Muscle of arm (tissue), 12 donors: ENCODE results near the gene SLC1A5. TPM values are rescaled to one million over a fixed set of nuclear protein-coding genes. Genes with fewer than 3 reads are reported as not detected.
"Not testable (repeated sequence)": the region's sequence is repeated elsewhere in the genome, so short reads cannot be mapped to it uniquely, and the experiment has no call there.

Source experiments
- DNase-seq: peaks from one replicate; pipeline ENCODE4 v3.0.0-alpha.2; 2013
- polyA plus RNA-seq, 12 donors: library from polyadenylated mRNA; unstranded; fragments of 120-200 nt; gene quantifications; one replicate each; pipeline ENCODE4 v1.2.1, GENCODE V29; 2013; ENCODE audit not compliant: insufficient read length in 12 of 12

The SLC1A5 gene
- polyA plus RNA-seq, 12 donors: 15.7 to 39.9 (median 19.1) TPM; not detected in 1

DNA sequence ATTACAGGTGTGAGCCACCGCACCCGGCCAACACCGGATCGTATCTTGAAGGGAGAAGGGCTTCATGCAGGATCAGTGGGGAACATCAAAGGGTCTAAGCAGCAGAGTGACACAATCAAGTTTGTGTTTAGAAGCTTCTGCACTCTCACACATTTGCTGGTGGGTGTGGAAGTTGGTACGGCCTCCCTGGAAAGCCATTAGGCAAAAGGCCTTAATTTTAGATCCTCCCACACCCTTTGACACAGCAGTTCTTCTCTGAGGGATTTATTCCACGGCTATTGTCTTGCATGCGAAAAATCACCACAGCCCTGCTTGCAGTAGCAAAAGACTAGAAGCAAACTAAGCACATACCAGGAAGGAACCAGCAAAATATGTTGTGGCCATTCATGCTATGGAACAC is 18.3 kb upstream of the SLC1A5 start:
- no peak for DNase-seq

DNA sequence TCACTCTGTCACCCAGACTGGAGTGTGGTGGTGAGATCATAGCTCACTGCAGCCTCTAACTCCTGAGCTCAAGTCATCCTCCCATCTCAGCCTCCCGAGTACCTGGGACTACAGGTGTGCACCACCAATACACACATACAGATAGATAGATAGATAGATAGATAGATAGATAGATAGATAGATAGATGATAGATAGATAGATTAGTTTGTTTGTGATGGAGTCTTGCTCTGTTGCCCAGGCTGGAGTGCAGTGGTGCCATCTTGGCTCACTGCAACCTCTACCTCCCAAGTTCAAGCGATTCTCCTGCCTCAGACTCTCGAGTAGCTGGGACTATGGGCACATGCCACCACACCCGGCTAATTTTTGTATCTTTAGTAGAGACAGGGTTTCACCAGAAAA is 16.0 kb upstream of the SLC1A5 start:
- not testable (repeated sequence) for DNase-seq

DNA sequence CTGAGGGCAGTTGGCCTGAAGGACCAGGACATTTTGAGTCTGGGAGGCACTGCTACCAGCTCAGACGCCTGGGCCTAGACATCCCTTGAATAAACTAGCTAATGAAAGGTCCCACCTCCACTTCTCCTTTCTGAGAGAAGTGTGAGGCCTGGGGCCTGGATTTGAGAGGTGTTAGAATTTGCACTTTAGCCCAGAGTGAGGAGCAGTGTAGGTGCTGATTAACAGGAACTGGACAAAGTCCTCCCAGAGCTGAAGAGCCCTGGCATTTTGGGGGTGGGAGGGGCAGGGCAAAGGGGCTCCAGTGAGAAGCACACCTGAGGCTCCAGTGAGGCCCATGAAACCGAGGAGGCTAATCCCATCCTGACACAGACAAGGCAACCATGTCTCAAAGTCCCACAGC is 15.2 kb upstream of the SLC1A5 start:
- DNase-seq: no peak

DNA sequence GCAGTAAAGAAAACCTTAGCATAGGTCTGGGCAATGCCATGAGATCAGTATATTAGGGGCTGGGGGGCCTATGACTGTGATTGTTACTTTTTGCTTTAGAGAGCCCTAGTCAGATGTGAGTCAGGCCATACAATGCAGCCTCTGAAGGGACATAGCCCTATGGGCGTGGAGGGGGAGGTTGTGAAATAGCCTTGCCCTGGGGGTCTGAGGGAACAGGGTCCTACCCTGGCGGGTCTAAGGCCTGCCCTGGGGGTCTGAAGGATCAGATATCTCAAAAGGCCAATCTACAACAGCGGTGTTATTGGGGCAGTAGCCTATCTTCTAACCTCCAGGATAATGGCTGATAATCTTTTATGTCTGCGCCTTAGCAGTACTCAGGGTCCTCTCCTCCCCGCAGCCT is 13.8 kb upstream of the SLC1A5 start:
- no peak for DNase-seq

DNA sequence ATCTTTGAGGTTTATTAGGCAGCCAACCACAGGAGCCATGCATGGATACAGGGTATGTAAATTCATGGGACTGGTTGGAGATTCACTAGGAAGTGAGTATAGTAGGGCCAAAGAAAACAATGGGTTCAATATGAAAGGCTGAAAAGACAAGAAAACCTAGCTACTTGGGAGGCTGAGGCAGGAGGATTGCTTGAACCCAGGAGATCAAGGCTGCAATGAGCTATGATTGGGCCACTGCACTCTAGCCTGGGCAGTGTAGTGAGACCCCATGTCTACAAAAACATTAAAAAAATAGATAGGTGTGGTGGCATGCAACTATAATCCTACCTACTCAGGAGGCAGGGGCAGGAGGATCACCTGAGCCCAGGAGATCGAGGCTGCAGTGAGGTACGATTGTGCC is 10.3 kb upstream of the SLC1A5 start:
- no peak for DNase-seq

DNA sequence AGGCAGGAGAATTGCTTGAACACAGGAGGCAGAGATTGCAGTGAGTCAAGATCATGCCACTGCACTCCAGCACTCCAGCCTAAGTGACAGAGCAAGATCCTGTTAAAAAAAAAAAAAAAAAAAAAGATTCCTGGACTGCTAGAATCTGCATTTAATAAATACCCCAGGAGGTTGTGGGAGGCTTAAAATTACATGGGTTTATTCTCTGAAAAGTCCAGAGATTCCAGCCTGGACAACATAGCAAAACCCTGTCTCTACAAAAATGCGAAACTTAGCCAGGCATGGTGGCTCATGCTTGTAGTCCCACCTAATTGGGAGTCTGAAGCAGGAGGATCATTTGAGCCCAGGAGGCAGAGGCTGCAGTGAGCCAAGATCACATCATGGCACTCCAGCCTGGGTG is 9.5 kb upstream of the SLC1A5 start:
- DNase-seq: no peak

DNA sequence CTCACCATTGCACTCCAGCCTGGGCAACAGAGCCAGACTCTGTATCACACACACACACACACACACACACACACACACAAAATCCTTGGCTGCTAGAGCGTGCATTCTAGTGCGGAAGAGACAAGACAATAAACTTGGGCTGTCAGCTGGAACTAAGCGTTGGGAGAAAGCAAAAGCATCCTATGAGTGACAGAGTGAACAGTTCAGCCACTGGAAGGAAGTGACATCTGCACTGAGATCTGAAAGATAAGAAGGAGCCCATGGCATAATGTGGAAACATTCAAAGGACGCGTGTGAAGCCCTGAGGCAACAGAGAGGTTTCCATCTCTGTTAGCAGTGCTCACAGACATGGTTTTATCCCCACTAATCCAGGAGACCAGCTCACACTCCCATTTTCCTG is 3.5 kb upstream of the SLC1A5 start:
- no peak for DNase-seq

DNA sequence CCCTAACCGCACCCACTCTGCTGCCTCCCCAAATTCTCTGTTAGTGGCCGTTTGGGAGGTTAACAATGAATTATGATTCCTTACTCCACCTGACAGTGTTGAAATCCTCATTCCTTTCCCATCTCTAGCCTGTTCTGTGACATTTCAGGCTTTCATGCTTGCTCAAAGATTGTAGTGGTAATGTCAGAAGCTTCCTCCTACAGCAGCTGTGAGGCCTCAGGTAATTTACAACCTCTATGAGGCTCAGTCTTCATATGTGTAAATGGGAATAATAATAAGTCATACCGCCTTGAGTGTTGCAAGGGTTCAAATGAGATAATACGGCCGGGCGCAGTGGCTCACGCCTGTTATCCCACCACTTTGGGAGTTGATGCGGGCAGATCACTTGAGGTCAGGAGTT is 977 bp upstream of the SLC1A5 start:
- DNase-seq: no peak

DNA sequence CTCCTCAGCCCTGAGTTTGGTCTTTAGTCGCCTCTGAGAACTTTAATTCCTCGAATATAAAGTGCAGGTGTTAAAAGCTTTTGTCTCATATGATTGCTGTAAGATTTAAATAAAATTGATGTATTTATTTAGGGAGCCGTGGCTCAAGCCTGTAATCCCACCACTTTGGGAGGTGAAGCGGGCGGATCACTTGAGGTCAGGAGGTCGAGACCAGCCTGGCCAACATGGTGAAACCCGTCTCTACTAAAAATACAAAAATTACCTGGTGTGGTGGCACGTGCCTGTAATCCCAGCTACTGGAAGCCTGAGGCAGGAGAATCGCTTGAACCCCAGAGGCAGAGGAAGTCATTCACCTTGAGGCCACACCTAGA is 559 bp upstream of the SLC1A5 start:
- DNase-seq: no peak

DNA sequence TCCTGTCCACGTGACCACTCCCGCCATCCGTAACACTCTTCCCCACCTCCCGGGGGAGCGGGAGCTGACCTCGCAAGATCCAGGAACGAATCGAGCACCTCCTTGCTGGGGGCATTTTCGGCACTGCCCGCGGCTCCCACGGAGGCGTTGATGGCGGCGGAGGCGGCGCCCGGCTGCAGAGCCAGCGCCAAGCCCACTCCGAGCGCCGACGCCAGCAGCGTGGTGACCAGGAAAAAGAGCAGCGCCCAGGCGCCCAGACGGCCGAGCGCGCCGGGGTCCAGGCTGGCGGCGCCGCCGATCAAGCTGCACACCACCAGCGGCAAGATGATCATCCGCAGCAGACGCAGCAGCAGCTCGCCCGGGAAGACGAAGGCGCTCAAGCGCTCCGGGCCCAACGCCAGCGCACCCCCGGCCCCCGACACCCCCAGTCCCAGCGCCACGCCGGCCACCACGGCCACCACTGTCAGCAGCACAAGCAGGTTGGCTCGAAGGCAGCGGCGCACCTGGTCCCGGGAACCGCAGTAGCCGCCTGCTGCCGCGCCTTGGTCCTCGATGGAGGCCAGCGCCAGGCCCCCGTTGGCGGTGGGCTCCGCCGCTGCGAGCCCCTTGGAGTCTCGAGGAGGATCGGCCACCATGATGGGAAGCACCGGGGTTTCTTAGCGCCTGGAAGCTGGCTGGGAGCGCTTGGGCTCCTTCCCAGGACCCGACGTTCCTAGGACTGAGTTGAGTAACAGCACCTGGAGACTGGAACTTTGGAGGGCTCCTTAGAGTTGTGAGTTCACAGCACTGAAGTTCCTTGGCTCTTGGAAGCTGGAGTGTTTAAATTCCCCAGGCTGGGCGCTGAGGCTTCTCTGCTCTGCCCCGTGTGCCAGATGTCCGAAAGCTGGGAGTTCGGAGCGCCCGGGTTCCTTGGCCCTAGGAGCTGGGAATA is 798 bp downstream of the SLC1A5 start:
- peak; percentile 53 for DNase-seq

DNA sequence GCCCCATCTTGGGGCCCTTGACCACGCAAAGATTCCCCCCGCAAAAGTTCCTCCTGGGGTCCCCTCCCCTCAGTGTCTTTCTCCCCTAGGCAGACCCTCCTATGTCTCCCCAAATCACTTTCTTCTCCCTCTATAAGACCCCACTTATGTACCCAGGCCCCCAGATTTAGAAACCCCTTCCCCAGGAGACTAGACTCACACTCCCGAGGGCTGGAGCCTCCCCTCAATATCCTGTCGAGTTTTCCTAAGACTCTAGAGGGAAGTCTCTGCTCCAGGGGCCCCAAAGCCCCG is 1.4 kb downstream of the SLC1A5 start:
- DNase-seq: no peak

DNA sequence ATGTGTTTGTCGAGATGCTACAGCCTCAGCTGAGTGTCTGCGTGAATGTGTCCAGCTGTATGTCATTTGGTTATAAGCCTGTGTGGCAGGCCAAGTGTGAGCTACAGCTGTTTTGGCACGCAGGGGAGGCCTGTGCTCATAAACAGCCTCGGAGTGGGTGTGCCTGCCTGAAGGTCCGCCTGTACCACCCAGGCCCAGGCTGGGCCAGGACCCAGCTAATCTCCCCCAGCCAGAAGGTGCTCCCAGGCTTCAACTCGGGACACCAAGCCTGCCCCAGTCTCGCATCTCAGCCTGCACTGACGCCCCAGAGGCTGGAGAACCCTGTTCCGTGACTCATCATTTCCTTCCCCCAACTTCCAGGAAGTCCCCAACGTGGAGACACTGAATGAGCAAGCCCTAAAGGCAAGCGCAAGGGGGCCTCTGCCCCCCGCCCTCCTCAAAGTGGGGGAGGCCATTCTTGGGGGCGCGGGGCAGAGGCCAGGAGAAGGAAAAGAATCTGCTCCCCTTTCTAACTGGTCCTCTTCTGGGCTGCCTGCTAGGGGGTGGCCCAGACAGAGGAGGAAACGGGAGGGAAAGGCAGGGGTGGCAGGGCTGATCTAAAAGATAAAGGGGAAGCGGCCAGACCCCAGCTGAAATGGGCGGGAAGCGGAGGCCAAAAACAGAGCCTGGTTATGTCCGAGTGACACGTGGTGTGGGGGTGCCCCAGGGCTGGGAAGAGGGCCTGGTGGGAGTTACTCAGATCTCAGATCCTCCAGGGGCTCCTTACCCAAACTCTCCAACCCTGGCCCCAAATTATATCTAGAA is 2.0 kb downstream of the SLC1A5 start:
- DNase-seq: peak; percentile 85

DNA sequence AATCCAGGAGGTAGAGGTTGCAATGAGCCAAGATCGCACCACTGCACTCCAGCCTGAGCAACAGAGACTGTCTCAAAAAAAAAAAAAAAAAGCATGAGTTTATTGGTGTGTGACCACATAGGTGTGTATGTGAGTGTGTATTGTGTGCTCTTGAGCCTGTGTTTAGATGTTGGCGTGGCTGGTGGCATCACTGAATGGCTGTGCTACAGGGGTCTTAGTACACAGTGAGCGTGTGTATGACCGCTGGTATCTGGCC is 2.5 kb downstream of the SLC1A5 start:
- DNase-seq: no peak

DNA sequence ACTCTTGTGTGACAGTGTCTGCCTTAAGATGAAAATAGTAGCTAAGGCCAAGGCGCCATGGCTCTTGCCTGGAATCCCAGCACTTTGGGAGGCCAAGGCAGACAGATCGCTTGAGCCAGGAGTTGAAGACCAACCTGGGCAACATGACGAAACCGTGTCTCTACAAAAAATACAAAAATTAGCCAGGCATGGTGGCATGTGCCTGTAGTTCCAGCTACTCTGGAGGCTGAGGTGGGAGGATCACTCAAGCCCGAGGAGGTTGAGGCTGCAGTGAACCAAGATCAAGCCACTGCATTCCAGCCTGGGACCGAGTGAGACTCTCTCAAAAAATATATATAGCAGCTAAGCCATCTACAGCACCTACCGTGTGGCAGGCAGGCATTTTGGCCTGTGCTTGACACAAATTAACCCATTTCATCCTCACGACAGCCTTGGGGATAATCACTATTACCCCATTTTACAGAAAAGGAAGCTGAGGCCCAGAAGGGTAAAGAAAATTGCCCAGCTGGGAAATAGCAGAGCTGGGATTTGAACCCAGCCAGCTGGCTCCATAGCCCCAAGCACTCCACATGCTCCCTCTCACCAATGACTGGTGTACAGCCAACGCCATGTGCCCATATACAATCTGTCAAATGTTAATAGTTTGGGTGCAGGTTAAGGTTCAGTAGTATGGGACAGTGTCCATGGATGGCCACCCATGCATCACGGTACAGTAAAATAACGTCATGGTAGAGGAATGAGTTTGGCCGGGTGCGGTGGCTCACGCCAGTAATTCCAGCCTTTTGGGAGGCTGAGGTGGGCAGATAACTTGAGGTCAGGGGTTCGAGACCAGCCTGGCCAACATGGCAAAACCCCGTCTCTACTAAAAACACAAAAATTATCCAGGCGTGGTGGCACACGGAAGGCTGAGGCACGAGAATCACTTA is 3.1 kb downstream of the SLC1A5 start:
- no peak for DNase-seq

DNA sequence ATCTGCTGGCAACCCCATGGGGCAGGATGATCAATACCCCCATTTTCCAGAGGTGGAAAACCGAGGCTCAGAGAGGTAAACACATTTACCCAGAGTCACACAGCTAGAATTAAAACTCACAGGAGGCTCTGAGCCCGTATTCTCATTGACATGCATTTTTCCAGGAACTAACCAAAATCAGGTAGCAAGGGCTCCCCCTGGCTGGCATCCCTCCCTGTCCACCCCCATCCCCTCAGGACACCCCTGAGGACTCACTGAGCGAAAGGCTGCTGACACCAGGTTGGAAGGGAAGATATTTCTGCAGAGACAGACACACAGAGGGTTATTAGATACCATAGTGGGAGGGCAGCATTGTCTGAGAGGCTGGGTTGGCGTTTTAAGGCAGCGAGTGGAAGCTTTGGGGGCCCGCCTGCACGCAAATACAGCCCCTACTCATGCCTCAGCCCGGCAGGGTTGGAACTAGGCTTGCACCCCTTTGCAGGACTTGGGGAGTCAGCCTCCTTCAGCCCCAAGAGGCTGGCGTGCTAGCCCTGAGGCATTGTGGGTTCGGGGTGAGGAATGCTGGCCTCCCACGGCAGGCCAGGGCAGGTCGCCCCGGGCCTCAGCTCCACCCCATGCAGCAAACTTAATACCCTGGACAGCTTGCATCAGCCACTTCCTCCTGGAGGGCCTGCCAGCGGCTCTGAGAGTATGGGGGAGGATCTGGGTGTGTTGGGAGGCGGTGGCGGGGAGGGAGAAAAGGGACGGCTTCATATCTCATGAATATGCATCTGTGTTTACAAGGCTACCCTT is 3.9 kb downstream of the SLC1A5 start:
- peak; percentile 36 for DNase-seq

DNA sequence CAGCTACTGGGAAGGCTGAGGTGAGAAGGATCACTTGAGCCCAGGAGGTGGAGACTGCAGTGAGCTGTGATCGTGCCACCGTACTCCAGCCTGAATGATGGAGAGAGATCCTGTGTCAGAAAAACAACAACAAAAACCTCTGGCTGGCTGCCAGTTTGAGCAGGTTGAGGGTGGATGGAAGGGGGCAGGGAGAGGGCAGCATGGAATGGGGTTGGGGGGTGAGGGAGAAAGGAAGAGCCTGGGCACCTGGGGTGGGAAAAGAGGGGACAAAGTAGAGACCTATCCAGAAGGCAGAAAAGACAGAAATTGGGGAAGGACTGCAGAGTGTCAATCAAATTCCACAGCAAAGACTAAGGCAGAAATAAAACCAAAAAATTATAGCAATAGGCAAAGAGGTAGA is 4.7 kb downstream of the SLC1A5 start:
- DNase-seq: no peak

DNA sequence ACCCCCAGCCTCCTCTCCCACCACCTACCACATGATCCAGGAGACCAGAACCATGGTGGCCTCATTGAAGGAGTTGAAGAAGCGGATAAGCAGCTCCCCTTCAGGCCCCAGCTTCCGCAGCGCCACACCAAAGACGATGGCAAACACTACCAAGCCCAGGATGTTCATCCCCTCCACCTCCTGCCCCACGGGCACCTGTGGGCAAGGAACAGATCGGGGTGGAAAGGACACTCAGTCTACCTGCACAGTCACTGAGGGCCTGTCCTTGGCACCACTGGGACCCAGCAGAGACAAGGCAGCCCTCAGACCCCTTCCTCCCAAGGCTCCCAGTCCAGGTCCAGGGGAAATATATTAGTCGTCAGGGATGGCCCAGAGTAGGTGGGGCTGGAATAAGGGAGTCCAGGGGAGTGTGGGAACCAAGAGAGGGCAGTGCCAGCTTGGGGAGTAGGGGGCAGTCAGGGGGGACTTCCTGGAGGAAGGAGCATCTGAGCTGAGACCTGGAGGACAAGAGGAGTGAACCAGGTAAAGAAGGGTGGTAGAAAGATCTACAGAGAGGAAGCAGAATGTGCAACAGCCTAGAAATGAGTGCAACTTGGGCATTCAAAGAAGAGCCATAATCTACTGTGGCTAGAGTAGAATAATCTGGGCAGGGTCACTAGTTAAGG is 5.9 kb downstream of the SLC1A5 start:
- DNase-seq: no peak

DNA sequence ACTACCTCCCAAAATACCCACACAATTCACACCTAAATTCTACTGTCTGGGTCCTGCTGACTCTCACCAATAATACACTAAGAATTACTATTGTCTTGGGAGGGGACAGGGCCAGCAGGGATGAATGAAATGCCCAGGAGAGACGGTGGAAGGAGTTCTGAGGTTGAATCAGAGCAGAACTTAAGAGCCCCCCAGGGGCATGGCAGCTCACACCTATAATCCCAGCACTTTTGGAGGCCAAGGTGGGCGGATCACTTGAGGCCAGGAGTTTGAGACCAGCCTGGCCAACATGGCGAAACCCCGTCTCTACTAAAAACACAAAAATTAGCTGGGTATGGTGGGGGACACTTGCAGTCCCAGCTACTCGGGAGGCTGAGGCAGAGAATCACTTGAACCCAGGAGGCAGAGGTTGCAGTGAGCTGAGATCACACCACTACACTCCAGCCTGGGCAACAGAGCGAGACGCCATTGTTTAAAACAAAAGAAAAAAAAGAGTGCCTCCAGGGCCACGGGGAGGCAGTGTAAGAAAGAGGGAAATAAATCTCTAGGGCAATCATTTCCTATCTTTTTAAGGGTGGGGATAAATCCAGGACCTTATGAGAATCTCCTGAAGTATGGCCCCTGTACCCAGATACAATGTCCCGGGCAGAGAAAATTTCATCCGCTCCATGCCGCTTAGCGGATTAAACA is 10.3 kb downstream of the SLC1A5 start:
- not testable (repeated sequence) for DNase-seq

DNA sequence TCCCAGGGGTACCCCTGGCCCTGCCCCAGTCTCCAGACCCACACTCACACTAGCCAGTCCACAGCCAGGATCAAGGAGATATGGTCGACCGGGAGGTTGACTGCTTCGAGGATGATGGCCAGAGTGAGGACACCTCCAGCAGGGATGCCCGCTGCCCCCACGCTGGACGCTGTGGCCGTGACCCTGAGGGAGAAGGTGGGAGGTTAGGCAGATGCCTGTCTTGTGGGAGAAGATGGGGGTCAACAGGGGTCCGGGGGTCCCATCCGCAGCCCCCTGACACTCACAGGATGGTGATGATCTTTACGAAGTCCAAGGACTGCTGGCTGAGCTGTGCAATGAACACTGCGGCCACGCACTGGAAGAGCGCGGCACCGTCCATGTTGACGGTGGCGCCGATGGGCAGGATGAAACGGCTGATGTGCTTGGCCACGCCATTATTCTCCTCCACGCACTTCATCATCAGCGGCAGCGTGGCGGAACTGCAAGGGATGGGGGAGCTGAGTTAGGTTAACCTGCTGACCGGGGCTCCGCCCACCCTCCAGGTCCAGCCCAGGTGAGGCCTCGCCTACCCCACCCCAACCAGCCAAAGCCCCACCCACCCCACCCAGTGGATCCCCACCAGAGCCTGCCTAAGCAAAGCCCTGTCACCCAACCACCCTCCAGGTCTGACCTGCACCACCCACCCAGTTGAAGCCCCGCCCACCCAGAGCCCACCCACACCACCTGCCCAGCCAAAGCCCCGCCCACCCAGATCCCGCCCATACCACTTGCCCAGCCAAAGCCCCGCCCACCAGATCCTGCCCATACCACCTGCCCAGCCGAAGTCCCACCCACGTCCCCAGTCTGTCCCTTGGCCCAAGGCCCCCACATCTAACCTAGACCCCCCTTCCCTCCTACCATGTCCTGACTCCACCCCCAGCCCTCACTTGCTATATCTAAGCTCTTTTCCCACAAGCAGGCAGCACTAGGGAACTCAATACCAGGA is 11.2 kb downstream of the SLC1A5 start:
- DNase-seq: no peak
